ENCODE data around the gene EFNA1.

- TF ChIP-seq FOXA1 (IDR thresholded peaks at IDR 0.05) (no peak), LEF1 (IDR thresholded peaks at IDR 0.05; ENCODE audit: borderline replicate concordance) (no peak), SUZ12 (IDR thresholded peaks at IDR 0.05) (no peak), BHLHE40 (IDR thresholded peaks at IDR 0.05; ENCODE audit: borderline replicate concordance) (no peak), HDGF (IDR thresholded peaks at IDR 0.05; ENCODE audit: borderline replicate concordance) (no peak), ELF4 (IDR thresholded peaks at IDR 0.05) (no peak), SP1 (IDR thresholded peaks at IDR 0.05) (no peak), TARDBP (IDR thresholded peaks at IDR 0.05) (no peak), FOXK2 (IDR thresholded peaks at IDR 0.05) (no peak), FOXM1 (IDR thresholded peaks at IDR 0.05; ENCODE audit: borderline replicate concordance) (no peak), ARNT (IDR thresholded peaks at IDR 0.05) (no peak), NFRKB (IDR thresholded peaks at IDR 0.05) (no peak), PKNOX1 (IDR thresholded peaks at IDR 0.05) (no peak)
Measured at GRCh38 chr1:155130272-155131006, 2.8 kb downstream of the EFNA1 start.
